Measurements from ENCODE around the gene ACKR2. TPM values are rescaled to one million over a fixed set of nuclear protein-coding genes. Genes with fewer than 3 reads are reported as not detected.

The ACKR2 gene
- total and polyA plus RNA-seq, 2 of the 13 experiments (the other 11 are each of a cell fraction or from before 2014, with no cell fraction given): 1.1 to 1.9 TPM

DNA sequence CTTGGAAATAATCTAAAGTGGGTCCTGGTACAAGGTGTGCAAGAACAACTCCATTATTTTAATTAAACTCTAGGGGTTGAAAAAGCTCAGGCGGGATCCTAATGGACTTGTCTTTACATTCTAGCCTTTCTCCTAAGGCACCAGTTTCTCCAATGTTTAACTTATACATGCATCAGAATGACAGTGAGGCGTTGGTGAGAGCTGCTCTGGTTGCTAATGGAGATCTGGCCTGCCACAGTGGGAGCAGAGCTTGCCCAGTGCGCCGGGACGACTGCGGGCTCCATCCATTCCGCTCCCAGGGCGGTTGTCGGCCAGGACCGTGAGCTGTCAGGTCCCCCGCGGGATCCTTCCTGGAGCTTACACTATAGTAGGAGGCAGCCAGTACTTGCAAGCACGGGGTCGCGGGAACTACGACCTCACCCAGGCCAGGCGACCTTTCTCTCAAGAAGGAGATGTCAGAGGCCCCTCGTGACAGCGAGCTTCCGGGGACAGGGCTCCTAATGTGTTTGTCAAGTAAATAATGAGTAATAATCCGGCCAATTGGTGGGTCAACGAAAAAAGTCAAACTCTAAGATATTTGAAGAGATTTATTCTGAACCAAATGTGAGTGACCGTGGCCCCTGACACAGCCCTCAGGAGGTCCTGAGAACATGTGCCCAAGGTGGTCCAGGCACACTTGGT lies 4.0 kb upstream of the ACKR2 start (continued):
- TF ChIP-seq ZNF281 (CRISPR knock-in tag; IDR thresholded peaks at IDR 0.05; ENCODE audit: borderline replicate concordance) (no peak), ETV5 (CRISPR knock-in tag; IDR thresholded peaks at IDR 0.05; ENCODE audit: borderline replicate concordance) (peak; percentile 94), ARNT2 (CRISPR knock-in tag; IDR thresholded peaks at IDR 0.05; ENCODE audit: low read depth) (peak; percentile 29; the same call in 1 of the 2 replicates), ZNF343 (CRISPR knock-in tag; IDR thresholded peaks at IDR 0.05) (no peak), MIER3 (CRISPR knock-in tag; IDR thresholded peaks at IDR 0.05; ENCODE audit: borderline replicate concordance) (no peak; the same call in 1 of the 2 replicates), RBM22 (optimal IDR thresholded peaks at IDR 0.05; ENCODE audit: low read length) (no peak), PAXIP1 (CRISPR knock-in tag; conservative IDR thresholded peaks at IDR 0.05) (peak; percentile 88), ZNF24 (IDR thresholded peaks at IDR 0.05) (no peak), ZNF713 (CRISPR knock-in tag; IDR thresholded peaks at IDR 0.05) (no peak), SRSF9 (IDR thresholded peaks at IDR 0.05; ENCODE audit: borderline replicate concordance, insufficient read depth, low read depth, low read length, poor library complexity, severe bottlenecking) (no peak), TOE1 (CRISPR knock-in tag; IDR thresholded peaks at IDR 0.05) (no peak), NCOA2 (CRISPR knock-in tag; IDR thresholded peaks at IDR 0.05) (peak; percentile 61; the same call in 1 of the 2 replicates)
- TF ChIP-seq, protein P1, sequence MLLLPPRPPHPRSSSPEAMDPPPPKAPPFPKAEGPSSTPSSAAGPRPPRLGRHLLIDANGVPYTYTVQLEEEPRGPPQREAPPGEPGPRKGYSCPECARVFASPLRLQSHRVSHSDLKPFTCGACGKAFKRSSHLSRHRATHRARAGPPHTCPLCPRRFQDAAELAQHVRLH (CRISPR knock-in tag; IDR thresholded peaks at IDR 0.05; ENCODE audit: borderline replicate concordance, low read depth): no peak
